Trophoblast cell (in vitro differentiated cells and primary cell): ENCODE data around the gene SEC24C.

Experiments used
- DNase-seq, 2 donors: peaks; one replicate each; pipeline ENCODE4 v3.0.0-alpha.2; 2016
- H2AFZ ChIP-seq: 2 replicates; pipeline ENCODE4 v1.6.1; 2013; ENCODE audit warnings: low read length, moderate library complexity, mild to moderate bottlenecking; ENCODE audit not compliant: insufficient read depth, poor library complexity
- H2AK5ac ChIP-seq: 2 replicates; pipeline ENCODE4 v1.6.1; 2013; ENCODE audit warnings: mild to moderate bottlenecking, low read length
- H2BK120ac ChIP-seq: 2 replicates; pipeline ENCODE4 v1.6.1; 2013; ENCODE audit warnings: low read length, mild to moderate bottlenecking, moderate library complexity; ENCODE audit not compliant: insufficient read depth, poor library complexity
- H2BK12ac ChIP-seq: 2 replicates; pipeline ENCODE4 v1.6.1; 2013; ENCODE audit warnings: mild to moderate bottlenecking, low read length, moderate library complexity
- H2BK5ac ChIP-seq: 2 replicates; pipeline ENCODE4 v1.6.1; 2013; ENCODE audit warnings: low read length, low read depth, moderate library complexity, mild to moderate bottlenecking; ENCODE audit not compliant: poor library complexity
- H3K14ac ChIP-seq: 2 replicates; pipeline ENCODE4 v1.6.1; 2013; ENCODE audit warnings: mild to moderate bottlenecking, low read length
- H3K18ac ChIP-seq: 2 replicates; pipeline ENCODE4 v1.6.1; 2013; ENCODE audit warnings: mild to moderate bottlenecking, low read length
- H3K23ac ChIP-seq: 2 replicates; pipeline ENCODE4 v1.6.1; 2013; ENCODE audit warnings: low read length
- H3K27ac ChIP-seq: 2 replicates; pipeline ENCODE4 v1.5.1; 2013; ENCODE audit warnings: low read depth, mild to moderate bottlenecking, inconsistent platforms, low read length, moderate library complexity
- H3K27me3 ChIP-seq: 2 replicates; pipeline ENCODE4 v1.6.1; 2013; ENCODE audit warnings: inconsistent platforms, mild to moderate bottlenecking, low read length, moderate library complexity; ENCODE audit not compliant: insufficient read depth
- H3K36me3 ChIP-seq, 2 experiments: 1 replicate in 1 of 2; 2 replicates in 1 of 2; pipeline ENCODE4 v1.6.1; 2013; ENCODE audit warnings: low read length in 2 of 2, mild to moderate bottlenecking in 2 of 2, moderate library complexity in 1 of 2; ENCODE audit not compliant: insufficient read depth in 2 of 2, control insufficient read depth in 1 of 2
- H3K4ac ChIP-seq: 2 replicates; pipeline ENCODE4 v1.6.1; 2013; ENCODE audit warnings: low read depth, mild to moderate bottlenecking, low read length, moderate library complexity
- H3K4me1 ChIP-seq, 2 experiments: 1 replicate in 1 of 2; 2 replicates in 1 of 2; pipeline ENCODE4 v1.6.1; 2013; ENCODE audit warnings: low read length in 2 of 2, mild to moderate bottlenecking in 2 of 2, moderate library complexity in 1 of 2; ENCODE audit not compliant: insufficient read depth in 2 of 2, control insufficient read depth in 1 of 2
- H3K4me2 ChIP-seq: 2 replicates; pipeline ENCODE4 v1.6.1; 2013; ENCODE audit warnings: inconsistent platforms, mild to moderate bottlenecking, low read length, moderate library complexity
- H3K4me3 ChIP-seq: 2 replicates; pipeline ENCODE4 v1.5.1; 2013; ENCODE audit warnings: mild to moderate bottlenecking, low read depth, low read length, inconsistent platforms
- H3K79me1 ChIP-seq: one replicate; pipeline ENCODE4 v1.6.1; 2013; ENCODE audit warnings: low read length
- H3K79me2 ChIP-seq: 2 replicates; pipeline ENCODE4 v1.6.1; 2013; ENCODE audit warnings: low read length, mild to moderate bottlenecking; ENCODE audit not compliant: control insufficient read depth, insufficient read depth, poor library complexity
- H3K9ac ChIP-seq: 2 replicates; pipeline ENCODE4 v1.6.1; 2013; ENCODE audit warnings: mild to moderate bottlenecking, low read length
- H3K9me3 ChIP-seq: 2 replicates; pipeline ENCODE4 v1.6.1; 2013; ENCODE audit warnings: low read depth, mild to moderate bottlenecking, control low read depth, inconsistent platforms, low read length; ENCODE audit not compliant: insufficient read depth
- H4K12ac ChIP-seq: 2 replicates; pipeline ENCODE4 v1.6.1; 2013; ENCODE audit warnings: low read depth, mild to moderate bottlenecking, low read length, moderate library complexity
- H4K8ac ChIP-seq: 2 replicates; pipeline ENCODE4 v1.6.1; 2013; ENCODE audit warnings: low read depth, mild to moderate bottlenecking, low read length, moderate library complexity
- H4K91ac ChIP-seq: one replicate; pipeline ENCODE4 v1.6.1; 2013; ENCODE audit warnings: low read depth, mild to moderate bottlenecking, low read length, moderate library complexity
- WGBS: extraction: QIAGEN DNeasy Blood & Tissue Kit; methylation state at CpG from one replicate; pipeline ENCODE4 v1.1.7; 2013; ENCODE audit warnings: missing lambda C conversion rate; ENCODE audit not compliant: insufficient read length, insufficient coverage; ENCODE audit errors: extremely low coverage; 5-methylcytosine and 5-hydroxymethylcytosine counted together

The SEC24C gene

DNA sequence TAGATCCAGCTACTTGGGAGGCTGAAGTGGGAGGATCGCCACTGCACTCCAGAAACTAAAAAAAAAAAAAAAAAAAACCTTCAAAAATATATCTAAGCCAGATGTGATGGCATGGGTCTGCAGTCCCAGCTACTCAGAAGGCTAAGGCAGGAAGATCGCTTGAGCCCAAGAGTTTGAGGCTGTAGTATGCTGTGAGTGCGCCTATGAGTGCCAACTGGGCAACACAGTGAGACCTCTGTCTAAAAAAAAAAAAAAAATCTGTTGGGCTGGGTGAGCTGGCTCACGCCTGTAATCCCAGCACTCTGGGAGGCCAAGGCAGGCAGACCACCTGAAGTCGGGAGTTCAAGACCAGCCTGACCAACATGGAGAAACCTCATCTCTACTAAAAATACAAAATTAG is 34.8 kb downstream of the SEC24C start:
- Histone ChIP-seq H3K9ac (no peak overlapping the region), H3K4me2 (no peak overlapping the region), H3K9me3 (no peaks in the 10 kb centered on the region), H3K27me3 (no peaks in the 10 kb centered on the region), H3K23ac (no peak overlapping the region), H4K8ac (no peak overlapping the region), H2BK120ac (no peak overlapping the region), H3K79me2 (peaks cover 12% of the 10 kb centered on the region), H3K27ac (no peak overlapping the region), H3K14ac (no peak overlapping the region), H3K36me3 (peaks cover 20 to 22% of the 10 kb centered on the region in 2 experiments), H3K4me3 (no peak overlapping the region), H2BK5ac (no peak overlapping the region), H3K4ac (no peak overlapping the region), H4K12ac (no peak overlapping the region), H2AFZ (no peak overlapping the region), H4K91ac (no peak overlapping the region), H2AK5ac (no peak overlapping the region), H3K4me1 (peaks cover 3 to 8% of the 10 kb centered on the region in 2 experiments), H2BK12ac (no peak overlapping the region), H3K79me1 (peaks cover 7% of the 10 kb centered on the region), H3K18ac (no peak overlapping the region)
- no peak for DNase-seq
- WGBS, result no CpG with 5 or more reads among the region's 5 CpGs

DNA sequence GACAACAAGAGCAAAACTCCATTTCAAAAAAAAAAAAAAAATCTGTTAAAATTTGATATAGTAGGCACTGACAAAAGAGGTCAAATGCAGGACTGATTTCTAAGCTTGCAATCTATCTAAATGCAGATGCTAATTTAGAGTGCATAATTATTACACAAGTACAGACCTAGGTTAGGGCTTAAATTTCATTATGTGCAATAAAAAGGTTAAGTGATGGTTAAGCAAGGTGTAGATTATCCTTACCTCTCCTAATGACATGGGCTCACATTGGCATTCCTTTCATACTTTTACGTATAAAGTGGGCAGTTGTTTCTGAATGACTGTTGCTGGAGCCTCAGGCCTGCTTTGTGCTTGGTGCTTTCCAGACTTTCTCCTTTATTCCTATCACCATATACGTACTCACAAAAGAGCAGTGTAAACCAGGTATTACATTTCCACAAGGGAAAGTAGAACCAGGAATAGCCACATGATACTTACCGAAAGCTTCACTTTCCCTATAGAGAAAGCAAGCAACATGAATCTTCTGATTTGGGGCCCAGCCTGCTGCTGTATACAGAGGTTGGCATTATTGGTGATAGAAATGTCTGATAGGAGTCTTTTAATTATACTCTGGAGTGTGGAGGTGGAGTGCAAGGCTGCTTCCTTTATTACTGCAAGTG is 35.5 kb downstream of the SEC24C start:
- Histone ChIP-seq H3K18ac (no peak overlapping the region), H3K36me3 (peaks cover 17 to 19% of the 10 kb centered on the region in 2 experiments), H3K79me1 (peaks cover 7% of the 10 kb centered on the region), H3K4me1 (peaks cover under 1 to 5% of the 10 kb centered on the region in 2 experiments), H2AK5ac (no peak overlapping the region), H4K91ac (no peak overlapping the region), H3K23ac (no peak overlapping the region), H3K4me3 (no peak overlapping the region), H3K9me3 (no peaks in the 10 kb centered on the region), H3K4me2 (no peak overlapping the region), H2AFZ (no peak overlapping the region), H2BK120ac (no peak overlapping the region), H2BK5ac (no peak overlapping the region), H4K12ac (no peak overlapping the region), H3K27ac (no peak overlapping the region), H3K9ac (no peak overlapping the region), H3K79me2 (peaks cover 12% of the 10 kb centered on the region), H3K27me3 (no peaks in the 10 kb centered on the region), H3K4ac (no peak overlapping the region), H4K8ac (no peak overlapping the region), H2BK12ac (no peak overlapping the region), H3K14ac (no peak overlapping the region)
- peak in 1 of 2 donors; percentile 34 for DNase-seq
- WGBS, result no CpG with 5 or more reads among the region's 3 CpGs

DNA sequence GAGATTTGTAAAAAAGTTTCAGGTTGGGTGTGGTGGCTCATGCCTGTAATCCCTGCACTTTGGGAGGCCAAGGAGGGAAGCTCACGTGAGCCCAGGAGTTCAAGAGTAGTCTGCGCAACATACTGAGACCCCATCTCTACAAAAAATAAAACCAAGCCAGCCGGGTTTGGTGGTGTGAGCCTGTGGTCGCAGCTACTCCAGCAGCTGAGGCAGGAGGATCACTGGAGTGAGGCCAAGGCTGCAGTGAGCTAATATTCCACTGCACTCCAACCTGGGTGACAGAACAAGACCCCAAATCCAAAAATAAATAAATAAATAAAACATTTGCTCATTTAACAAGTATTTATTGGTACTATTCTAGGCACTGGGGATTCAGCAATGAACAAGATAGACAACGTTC is 36.1 kb downstream of the SEC24C start:
- Histone ChIP-seq H3K79me1 (peaks cover 8% of the 10 kb centered on the region), H2BK120ac (no peak overlapping the region)
- WGBS, result no CpG with 5 or more reads among the region's 5 CpGs

DNA sequence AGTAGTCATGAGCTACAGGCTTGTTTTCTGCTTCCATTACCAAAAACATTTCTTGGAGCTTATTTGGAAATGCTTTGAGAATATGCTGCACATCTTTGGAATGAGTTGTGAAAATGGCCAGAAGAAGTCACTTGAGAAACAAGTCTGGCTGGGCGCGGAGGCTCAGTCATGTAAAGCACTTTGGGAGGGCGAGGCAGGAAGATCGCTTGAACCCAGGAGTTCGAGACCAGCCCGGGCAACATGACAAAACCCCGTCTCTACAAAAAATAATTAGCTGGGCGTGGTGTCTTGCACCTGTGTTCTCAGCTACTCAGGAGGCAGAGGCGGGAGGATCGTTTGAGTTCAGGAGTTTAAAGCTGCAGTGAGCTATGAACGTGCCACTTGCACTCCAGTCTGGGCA is 36.8 kb downstream of the SEC24C start:
- Histone ChIP-seq H3K18ac (no peak overlapping the region), H3K27me3 (no peaks in the 10 kb centered on the region), H2BK5ac (no peak overlapping the region), H2BK12ac (no peak overlapping the region), H4K91ac (no peak overlapping the region), H3K27ac (no peak overlapping the region), H3K9ac (no peak overlapping the region), H2AK5ac (no peak overlapping the region), H3K79me1 (peaks cover 12% of the 10 kb centered on the region), H3K79me2 (peaks cover 15% of the 10 kb centered on the region), H2BK120ac (no peak overlapping the region), H3K14ac (no peak overlapping the region), H3K4me2 (peak overlapping the region; percentile 78), H3K9me3 (no peaks in the 10 kb centered on the region), H4K12ac (peak overlapping the region; percentile 22), H2AFZ (no peak overlapping the region), H3K4ac (peak overlapping the region; percentile 22), H3K4me3 (peak overlapping the region; percentile 23), H3K4me1 (no peaks in the 10 kb centered on the region), H3K36me3 (peaks cover 14 to 17% of the 10 kb centered on the region in 2 experiments), H3K23ac (no peak overlapping the region), H4K8ac (peak overlapping the region; percentile 35)
- DNase-seq, result peak in 1 of 2 donors; percentile 68
- no CpG with 5 or more reads among the region's 11 CpGs for WGBS

More for the DNA sequence above, 36.1 kb downstream of the SEC24C start:
- no peak overlapping the region for H3K14ac ChIP-seq
- H2BK5ac ChIP-seq, result no peak overlapping the region
- H2BK12ac ChIP-seq, result no peak overlapping the region
- peaks cover 16 to 17% of the 10 kb centered on the region in 2 experiments for H3K36me3 ChIP-seq
- H3K4ac ChIP-seq, result no peak overlapping the region
- H4K8ac ChIP-seq, result no peak overlapping the region
- H2AFZ ChIP-seq, result no peak overlapping the region
- no peaks in the 10 kb centered on the region for H3K9me3 ChIP-seq
- no peak overlapping the region for H3K27ac ChIP-seq
- H3K4me3 ChIP-seq, result no peak overlapping the region
- H4K12ac ChIP-seq, result no peak overlapping the region
- no peak overlapping the region for H3K23ac ChIP-seq
- H3K18ac ChIP-seq, result no peak overlapping the region
- H3K4me1 ChIP-seq, result peaks cover 0 to 1% of the 10 kb centered on the region in 2 experiments
- H3K9ac ChIP-seq, result no peak overlapping the region
- H3K27me3 ChIP-seq, result no peaks in the 10 kb centered on the region
- no peak overlapping the region for H4K91ac ChIP-seq
- DNase-seq, result no peak
- peaks cover 12% of the 10 kb centered on the region for H3K79me2 ChIP-seq
- no peak overlapping the region for H2AK5ac ChIP-seq
- H3K4me2 ChIP-seq, result no peak overlapping the region
